Measurements from ENCODE around the gene FBXL15. TPM values are rescaled to one million over a fixed set of nuclear protein-coding genes. Genes with fewer than 3 reads are reported as not detected.

Gene FBXL15
- total and polyA plus RNA-seq, 2 of the 4 experiments (the other 2 are of a cell fraction) = 3.0 to 8.4 TPM

GRCh38 chr10:102467318-102467717 is 46.7 kb downstream of the FBXL15 start:
- peaks cover 6% of the 10 kb centered on the region for H3K27me3 ChIP-seq (ENCODE audit: control insufficient read depth, insufficient read depth, low read length)
- ATAC-seq (ENCODE audit: low read depth) (no peak), DNase-seq (no peak)
- H4K20me1 ChIP-seq (ENCODE audit: insufficient read depth, low read length) = no peaks in the 10 kb centered on the region
- no peak overlapping the region for H3K4me3 ChIP-seq (ENCODE audit: insufficient read depth, low read depth, low read length)
- H3K56ac ChIP-seq (ENCODE audit: extremely low read depth, insufficient read depth, low read length) = no peak overlapping the region
- H2BK20ac ChIP-seq (ENCODE audit: low read depth, low read length) = no peak overlapping the region
- H3K9me1 ChIP-seq (ENCODE audit: insufficient read depth, low read length) = no peaks in the 10 kb centered on the region
- no peak overlapping the region for H2BK120ac ChIP-seq (ENCODE audit: low read depth, low read length)
- no peak overlapping the region for H4K91ac ChIP-seq (ENCODE audit: insufficient read depth, low read depth, low read length)
- H3K9me3 ChIP-seq (ENCODE audit: control insufficient read depth, insufficient read depth, low read length) = no peaks in the 10 kb centered on the region
- H3K14ac ChIP-seq (replicated peaks; ENCODE audit: low read depth, low read length) = no peak overlapping the region
- in situ Hi-C loops (cut with MboI; ENCODE audit: low sequenced_read_pairs) = no loop called here
- H2BK5ac ChIP-seq (ENCODE audit: low read depth, low read length, poor library complexity, severe bottlenecking) = no peak overlapping the region
- H2AFZ ChIP-seq (replicated peaks; ENCODE audit: low read length, poor library complexity) = no peak overlapping the region
- H2BK15ac ChIP-seq (ENCODE audit: low read depth, low read length) = no peak overlapping the region
- intact Hi-C loops (cut with micrococcal nuclease) = no loop called here
- WGBS, 2 experiments (ENCODE audit: extremely low coverage in 2 of 2, insufficient read length in 1 of 2) = no CpG with 5 or more reads among the region's 6 CpGs
- no peak overlapping the region for H3K23ac ChIP-seq (ENCODE audit: low read depth, low read length)
- ChIA-PET POLR2A (ENCODE audit: unreplicated experiment) (no interaction called here), CTCF (no interaction called here)
- BruUV-seq (replicated peaks) = no TSS peak
- 0 out of 2 replicates have a peak, but pooled peaks cover 2% of the 10 kb centered on the region for H3K4me1 ChIP-seq (ENCODE audit: control insufficient read depth, insufficient read depth, low read length)
- H3K9ac ChIP-seq (ENCODE audit: low read depth, low read length) = no peak overlapping the region
- H4K5ac ChIP-seq (ENCODE audit: low read depth, low read length) = no peak overlapping the region
- no peak overlapping the region for H3K4me2 ChIP-seq (ENCODE audit: low read depth, low read length)
- dilution Hi-C loops (cut with HindIII; ENCODE audit: low sequenced_read_pairs, unreplicated experiment) = no loop called here
- H3K36me3 ChIP-seq (ENCODE audit: control insufficient read depth, insufficient read depth, low read length) = no peaks in the 10 kb centered on the region
- H2AK5ac ChIP-seq (ENCODE audit: low read depth, low read length) = no peak overlapping the region
- H3K18ac ChIP-seq (ENCODE audit: low read depth, low read length) = no peak overlapping the region
- no peak overlapping the region for H3K4ac ChIP-seq (ENCODE audit: low read depth, low read length)
- H4K8ac ChIP-seq (ENCODE audit: low read depth in 2 of 2, low read length in 2 of 2) = no peak overlapping the region
- no peak overlapping the region for H3K27ac ChIP-seq (ENCODE audit: insufficient read depth, low read length)
- H2AK9ac ChIP-seq (replicated peaks; ENCODE audit: low read depth, low read length, poor library complexity) = no peak overlapping the region
- TF ChIP-seq MAFK (IDR thresholded peaks at IDR 0.05; ENCODE audit: low read depth, low read length) = no peak
- no peak for TF ChIP-seq BHLHE40 (IDR thresholded peaks at IDR 0.05; ENCODE audit: low read depth, low read length)
- TF ChIP-seq SMC3 (IDR thresholded peaks at IDR 0.05; ENCODE audit: low read depth, low read length) = no peak
- TF ChIP-seq ELK1 (IDR thresholded peaks at IDR 0.05; ENCODE audit: borderline replicate concordance, low read depth, low read length) = no peak
- TF ChIP-seq CEBPB (IDR thresholded peaks at IDR 0.05; ENCODE audit: low read depth, low read length) = no peak
- TF ChIP-seq FOS (IDR thresholded peaks at IDR 0.05; ENCODE audit: low read depth, low read length) = no peak
- TF ChIP-seq RFX5 (IDR thresholded peaks at IDR 0.05; ENCODE audit: low read depth, low read length) = no peak
- no peak for TF ChIP-seq MXI1 (IDR thresholded peaks at IDR 0.05; ENCODE audit: borderline replicate concordance, low read depth, low read length)
- no peak for TF ChIP-seq POLR2A (IDR thresholded peaks at IDR 0.05; ENCODE audit: low read depth, low read length)
- H3K79me1 ChIP-seq (ENCODE audit: low read depth in 1 of 2, low read length in 2 of 2) = no peaks in the 10 kb centered on the region
